UCSD-AML1 (cell line): ENCODE data around the gene ZNF320.
A peak's percentile ranks its signal among the peaks of the same experiment; 100 is the strongest.
"Not testable (repeated sequence)": the region's sequence is repeated elsewhere in the genome, so short reads cannot be mapped to it uniquely, and the experiment has no call there.

Source experiments
- DNase-seq: peaks from one replicate; lab custom pipeline; 2025; ENCODE audit not compliant: unreplicated experiment; lab: John Stamatoyannopoulos, UW

Gene ZNF320

GRCh38 chr19:52897138-52897935 is at the start of gene ZNF320:
ZNF320 (minus strand) TSS chr19:52897635; CDS start chr19:52890255, 7,380 bp downstream.
- no peak for DNase-seq

- DNase-seq: no peak
Measured at GRCh38 chr19:52946322-52947310, 49.2 kb upstream of the ZNF320 start.

GRCh38 chr19:52945652-52946321 is 48.4 kb upstream of the ZNF320 start:
- DNase-seq: no peak

GRCh38 chr19:52944703-52945493 is 47.5 kb upstream of the ZNF320 start:
- not testable (repeated sequence) for DNase-seq

- no peak for DNase-seq
Measured at GRCh38 chr19:52943884-52944643, 46.6 kb upstream of the ZNF320 start.

- no peak for DNase-seq
Measured at GRCh38 chr19:52943134-52943883, 45.9 kb upstream of the ZNF320 start.

GRCh38 chr19:52942386-52943133 is 45.1 kb upstream of the ZNF320 start:
- DNase-seq: peak; percentile 92

- peak; percentile 45 for DNase-seq
Measured at GRCh38 chr19:52941941-52942385, 44.5 kb upstream of the ZNF320 start.

- DNase-seq: not testable (repeated sequence)
Measured at GRCh38 chr19:52941523-52941922, 44.1 kb upstream of the ZNF320 start.

GRCh38 chr19:52940905-52941304 is 43.5 kb upstream of the ZNF320 start:
- not testable (repeated sequence) for DNase-seq

GRCh38 chr19:52938761-52939160 is 41.3 kb upstream of the ZNF320 start:
- DNase-seq: no peak

GRCh38 chr19:52936954-52937325 is 39.5 kb upstream of the ZNF320 start:
- DNase-seq: no peak

GRCh38 chr19:52936151-52936953 is 38.9 kb upstream of the ZNF320 start:
- no peak for DNase-seq

- DNase-seq: no peak
Measured at GRCh38 chr19:52935434-52935833, 38.0 kb upstream of the ZNF320 start.

- not testable (repeated sequence) for DNase-seq
Measured at GRCh38 chr19:52924641-52925040, 27.2 kb upstream of the ZNF320 start.

- DNase-seq: peak; percentile 16
Measured at GRCh38 chr19:52923778-52924593, 26.6 kb upstream of the ZNF320 start.
